Mucosa of stomach (tissue), 1 donor: Measurements from ENCODE around the gene PLXNA2.

Source experiments
- H3K27me3 ChIP-seq: one replicate; pipeline ENCODE4 v1.7.0; 2013; ENCODE audit warnings: mild to moderate bottlenecking, low read length; ENCODE audit not compliant: control insufficient read depth, insufficient read depth
- H3K36me3 ChIP-seq: one replicate; pipeline ENCODE4 v1.7.0; 2013; ENCODE audit warnings: low read length; ENCODE audit not compliant: control insufficient read depth, insufficient read depth
- H3K4me1 ChIP-seq: one replicate; pipeline ENCODE4 v1.7.0; 2013; ENCODE audit warnings: mild to moderate bottlenecking, low read length; ENCODE audit not compliant: control insufficient read depth, insufficient read depth
- H3K4me3 ChIP-seq: one replicate; pipeline ENCODE4 v1.7.0; 2013; ENCODE audit warnings: low read length
- H3K9ac ChIP-seq: one replicate; pipeline ENCODE4 v1.7.0; 2013; ENCODE audit warnings: mild to moderate bottlenecking, low read length, moderate library complexity
- H3K9me3 ChIP-seq: one replicate; pipeline ENCODE4 v1.7.0; 2013; ENCODE audit warnings: mild to moderate bottlenecking, low read length, moderate library complexity; ENCODE audit not compliant: control insufficient read depth
- donor health status: Pancreatic carcinoma.

Gene PLXNA2

DNA sequence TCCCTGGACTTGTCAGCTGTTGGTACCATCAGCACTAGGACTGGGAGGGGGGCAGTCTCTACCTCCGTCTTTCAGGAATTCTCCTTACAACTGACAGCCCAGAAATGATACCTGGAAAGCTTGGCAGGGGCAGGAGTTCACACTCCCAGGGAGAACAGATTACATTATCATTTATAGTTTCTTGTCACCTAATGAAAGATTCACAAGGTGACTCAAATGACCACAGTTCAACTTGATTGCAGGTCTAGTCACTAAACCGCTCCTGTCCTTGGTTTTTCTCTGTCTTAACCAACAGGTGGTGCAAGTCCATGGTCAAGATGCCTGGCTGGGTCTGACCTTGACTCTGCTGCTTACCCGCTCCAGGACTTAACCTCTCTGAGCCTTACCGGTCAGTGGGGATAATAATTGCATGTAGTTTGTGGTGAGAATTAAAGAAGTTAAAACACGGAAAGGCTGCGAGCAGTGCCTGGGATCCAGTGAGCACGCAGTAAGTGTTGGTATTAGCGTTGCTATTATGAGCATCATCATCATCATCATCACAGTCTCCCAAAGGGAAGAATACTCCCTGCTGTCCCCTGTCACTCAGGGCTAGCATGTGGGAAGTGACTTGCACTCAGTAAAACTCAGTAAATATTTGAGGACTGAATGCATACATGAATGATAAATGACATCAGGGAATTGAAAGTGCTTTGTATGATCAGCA, 207.9 kb downstream of the PLXNA2 start:
- Histone ChIP-seq H3K4me3 (no peak overlapping the region), H3K9me3 (no peaks in the 10 kb centered on the region), H3K4me1 (no peaks in the 10 kb centered on the region), H3K9ac (no peak overlapping the region), H3K36me3 (peaks cover 28% of the 10 kb centered on the region), H3K27me3 (no peaks in the 10 kb centered on the region)

DNA sequence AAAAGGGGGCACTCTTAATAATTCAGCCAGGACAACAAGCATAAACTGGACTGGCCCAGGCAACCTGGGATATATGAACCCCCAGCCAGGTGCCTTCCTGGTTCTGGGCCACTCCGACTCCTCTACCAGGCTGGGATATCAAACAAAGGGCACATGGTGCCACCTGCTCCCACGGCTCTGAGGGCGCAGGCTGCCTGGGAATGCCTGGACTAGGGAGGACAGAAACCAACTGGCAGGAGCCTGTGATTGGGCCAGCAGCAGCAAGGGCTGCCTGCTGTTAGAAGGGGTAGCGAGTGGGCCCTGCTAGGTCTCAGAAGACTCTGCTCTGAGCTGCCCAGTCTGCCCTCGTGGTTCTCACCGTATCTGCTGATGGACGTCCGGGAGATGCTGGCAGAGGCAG, 210.0 kb downstream of the PLXNA2 start:
- Histone ChIP-seq H3K9me3 (no peaks in the 10 kb centered on the region), H3K36me3 (peaks cover 30% of the 10 kb centered on the region), H3K4me3 (no peak overlapping the region), H3K4me1 (peaks cover 4% of the 10 kb centered on the region), H3K9ac (no peak overlapping the region), H3K27me3 (no peaks in the 10 kb centered on the region)

DNA sequence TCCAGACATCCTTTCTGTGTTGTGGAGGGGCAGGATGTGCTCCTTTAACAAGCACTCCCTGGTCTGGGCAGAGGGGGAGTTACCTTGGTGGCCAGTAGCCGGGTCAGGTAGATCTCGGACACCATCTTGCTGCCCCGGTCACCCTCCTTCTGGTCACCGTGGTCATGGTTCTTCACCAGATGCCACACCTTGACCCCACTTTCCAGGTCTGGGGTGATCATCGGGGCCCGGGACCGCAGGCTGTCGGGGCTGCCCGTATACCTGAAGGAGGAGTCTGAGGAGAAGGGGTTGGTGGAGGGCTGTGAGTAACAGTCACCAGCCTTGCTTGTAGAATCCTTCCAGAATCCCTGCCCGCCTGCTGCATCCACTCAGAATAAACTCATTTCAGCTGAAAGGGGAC, 210.9 kb downstream of the PLXNA2 start:
- H3K4me3 ChIP-seq, result no peak overlapping the region
- H3K9me3 ChIP-seq, result no peaks in the 10 kb centered on the region
- peaks cover 9% of the 10 kb centered on the region for H3K4me1 ChIP-seq
- peaks cover 32% of the 10 kb centered on the region for H3K36me3 ChIP-seq
- H3K27me3 ChIP-seq, result no peaks in the 10 kb centered on the region
- H3K9ac ChIP-seq, result no peak overlapping the region

GRCh38 chr1:208031932-208032320, 212.3 kb downstream of the PLXNA2 start:
- H3K9me3 ChIP-seq, result no peaks in the 10 kb centered on the region
- H3K4me1 ChIP-seq, result peaks cover 9% of the 10 kb centered on the region
- H3K27me3 ChIP-seq, result no peaks in the 10 kb centered on the region
- peaks cover 31% of the 10 kb centered on the region for H3K36me3 ChIP-seq
- no peak overlapping the region for H3K9ac ChIP-seq
- no peak overlapping the region for H3K4me3 ChIP-seq

- Histone ChIP-seq H3K9me3 (no peaks in the 10 kb centered on the region), H3K4me1 (peaks cover 9% of the 10 kb centered on the region), H3K9ac (no peak overlapping the region), H3K4me3 (no peak overlapping the region), H3K36me3 (peaks cover 34% of the 10 kb centered on the region), H3K27me3 (no peaks in the 10 kb centered on the region)
Observed at GRCh38 chr1:208031316-208031931, 212.8 kb downstream of the PLXNA2 start.

- Histone ChIP-seq H3K36me3 (peaks cover 34% of the 10 kb centered on the region), H3K9ac (no peak overlapping the region), H3K27me3 (no peaks in the 10 kb centered on the region), H3K4me3 (no peak overlapping the region), H3K4me1 (peaks cover 9% of the 10 kb centered on the region), H3K9me3 (no peaks in the 10 kb centered on the region)
Observed at GRCh38 chr1:208030288-208031091, 213.7 kb downstream of the PLXNA2 start.

DNA sequence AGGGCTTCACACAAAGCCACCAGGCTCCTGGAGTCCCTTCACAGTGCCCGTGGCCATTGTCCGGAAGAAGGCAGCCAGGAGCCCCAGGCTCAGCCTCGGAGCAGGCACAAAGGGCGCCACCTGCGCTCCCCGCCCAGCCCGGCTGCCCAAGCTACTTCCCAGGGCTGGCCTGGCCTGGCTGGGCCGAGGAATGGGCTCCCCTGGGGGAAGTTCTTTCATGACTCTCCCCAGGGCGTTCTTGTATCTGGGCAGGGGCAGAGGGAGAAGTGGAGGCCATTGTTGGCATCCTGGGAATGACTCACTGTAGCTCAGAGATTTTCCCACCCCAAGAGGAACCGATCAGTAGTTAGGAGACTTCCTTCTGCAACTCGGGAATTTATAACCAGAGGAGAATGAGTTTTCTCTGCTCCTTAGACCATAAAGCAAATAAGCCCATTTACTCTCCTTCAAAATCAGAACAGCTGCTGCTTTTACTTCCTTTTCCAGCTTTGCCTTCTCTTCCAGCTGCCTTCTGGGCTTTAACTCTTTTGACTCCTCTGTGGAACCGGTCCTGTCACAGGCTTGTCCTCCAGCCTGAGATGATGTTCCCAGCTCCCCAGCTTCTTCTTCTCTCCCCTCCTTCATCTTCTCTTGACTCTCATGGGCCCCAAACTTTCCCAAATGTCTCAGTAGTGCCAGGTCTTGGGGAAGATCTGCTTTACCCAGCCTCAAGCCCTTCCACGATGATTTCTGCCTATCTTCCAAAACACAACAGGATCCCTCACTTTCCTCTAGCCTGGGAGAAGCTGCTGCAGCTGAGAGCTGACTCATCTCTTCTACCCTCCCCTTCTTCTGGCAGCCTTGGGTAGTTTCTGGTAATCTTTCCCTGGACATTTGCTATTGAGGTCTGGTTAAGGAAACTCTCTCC, 214.6 kb downstream of the PLXNA2 start:
- Histone ChIP-seq H3K4me3 (no peak overlapping the region), H3K27me3 (no peaks in the 10 kb centered on the region), H3K4me1 (peaks cover 9% of the 10 kb centered on the region), H3K9ac (no peak overlapping the region), H3K36me3 (peaks cover 34% of the 10 kb centered on the region), H3K9me3 (no peaks in the 10 kb centered on the region)

GRCh38 chr1:208028526-208028925, 215.7 kb downstream of the PLXNA2 start:
- no peaks in the 10 kb centered on the region for H3K27me3 ChIP-seq
- H3K4me3 ChIP-seq, result no peak overlapping the region
- no peak overlapping the region for H3K9ac ChIP-seq
- peaks cover 30% of the 10 kb centered on the region for H3K36me3 ChIP-seq
- H3K9me3 ChIP-seq, result no peaks in the 10 kb centered on the region
- H3K4me1 ChIP-seq, result peaks cover 9% of the 10 kb centered on the region

- Histone ChIP-seq H3K9ac (no peak overlapping the region), H3K4me1 (peaks cover 10% of the 10 kb centered on the region), H3K36me3 (peaks cover 24% of the 10 kb centered on the region), H3K27me3 (no peaks in the 10 kb centered on the region), H3K4me3 (no peak overlapping the region), H3K9me3 (no peaks in the 10 kb centered on the region)
Observed at GRCh38 chr1:208027861-208028260, 216.3 kb downstream of the PLXNA2 start.

DNA sequence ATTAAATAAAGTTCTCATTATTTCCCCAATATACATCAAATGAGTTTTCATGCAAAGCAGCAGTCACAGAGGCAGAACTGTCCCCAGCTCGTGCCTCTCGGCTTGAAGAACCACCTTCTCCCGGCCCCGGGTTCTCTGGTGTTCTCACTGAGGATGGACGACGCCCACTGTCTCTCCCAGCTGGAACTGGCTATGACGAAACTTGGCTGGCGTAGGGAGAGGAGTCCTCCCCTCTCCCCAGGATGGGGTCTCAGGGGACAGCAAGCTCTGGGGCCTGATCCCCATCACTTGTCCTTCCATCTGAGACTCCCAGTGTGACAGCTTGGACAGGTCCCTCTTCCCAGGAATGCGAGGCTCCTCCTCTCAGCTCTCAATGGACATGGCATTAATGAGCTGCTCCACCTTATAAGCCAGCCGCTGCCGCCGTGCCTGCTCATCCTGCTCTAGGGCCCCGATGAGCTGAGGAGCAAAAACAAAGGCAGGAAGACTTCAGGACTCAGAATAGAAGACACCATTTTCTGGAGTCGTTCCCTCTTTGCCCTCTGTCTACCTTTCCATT, 217.2 kb downstream of the PLXNA2 start:
- Histone ChIP-seq H3K4me1 (peaks cover 14% of the 10 kb centered on the region), H3K27me3 (no peaks in the 10 kb centered on the region), H3K9me3 (no peaks in the 10 kb centered on the region), H3K4me3 (no peak overlapping the region), H3K9ac (no peak overlapping the region), H3K36me3 (peaks cover 22% of the 10 kb centered on the region)

DNA sequence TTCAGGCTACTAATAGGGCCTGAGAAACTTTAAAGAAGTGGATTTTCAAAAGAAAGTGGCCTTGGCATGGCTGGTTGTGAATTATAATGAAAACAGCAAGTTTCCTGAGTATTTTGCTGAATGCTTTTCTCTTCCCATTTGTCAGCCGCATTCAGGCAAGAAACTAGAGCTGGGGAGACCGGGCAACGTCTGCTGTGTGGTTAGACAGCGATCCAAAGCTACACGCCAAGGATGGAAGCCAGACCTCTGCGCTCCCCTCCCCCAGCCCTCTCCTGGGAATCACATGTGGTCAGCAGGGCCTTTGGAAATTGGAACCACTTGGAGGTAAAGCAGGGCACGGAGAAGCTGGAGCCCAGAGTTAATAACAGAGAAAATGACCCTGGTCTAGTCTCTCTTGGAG, 219.2 kb downstream of the PLXNA2 start:
- H3K4me1 ChIP-seq, result peaks cover 14% of the 10 kb centered on the region
- H3K4me3 ChIP-seq, result no peak overlapping the region
- peaks cover 13% of the 10 kb centered on the region for H3K36me3 ChIP-seq
- H3K9me3 ChIP-seq, result no peaks in the 10 kb centered on the region
- H3K9ac ChIP-seq, result no peak overlapping the region
- H3K27me3 ChIP-seq, result no peaks in the 10 kb centered on the region
